ENCODE data around the gene PINLYP.
"Not testable (repeated sequence)": the region's sequence is repeated elsewhere in the genome, so short reads cannot be mapped to it uniquely, and the experiment has no call there.

Gene PINLYP

GRCh38 chr19:43575156-43575950 is at the start of gene PINLYP, which contains the start of gene XRCC1:
TSS of gene PINLYP (plus strand) at chr19:43575801. CDS start at chr19:43577192, 1,391 bp downstream.
TSS of gene XRCC1 (minus strand) at chr19:43575527. CDS start at chr19:43575458, 69 bp downstream.
- peak; percentile 98 for DNase-seq

DNA sequence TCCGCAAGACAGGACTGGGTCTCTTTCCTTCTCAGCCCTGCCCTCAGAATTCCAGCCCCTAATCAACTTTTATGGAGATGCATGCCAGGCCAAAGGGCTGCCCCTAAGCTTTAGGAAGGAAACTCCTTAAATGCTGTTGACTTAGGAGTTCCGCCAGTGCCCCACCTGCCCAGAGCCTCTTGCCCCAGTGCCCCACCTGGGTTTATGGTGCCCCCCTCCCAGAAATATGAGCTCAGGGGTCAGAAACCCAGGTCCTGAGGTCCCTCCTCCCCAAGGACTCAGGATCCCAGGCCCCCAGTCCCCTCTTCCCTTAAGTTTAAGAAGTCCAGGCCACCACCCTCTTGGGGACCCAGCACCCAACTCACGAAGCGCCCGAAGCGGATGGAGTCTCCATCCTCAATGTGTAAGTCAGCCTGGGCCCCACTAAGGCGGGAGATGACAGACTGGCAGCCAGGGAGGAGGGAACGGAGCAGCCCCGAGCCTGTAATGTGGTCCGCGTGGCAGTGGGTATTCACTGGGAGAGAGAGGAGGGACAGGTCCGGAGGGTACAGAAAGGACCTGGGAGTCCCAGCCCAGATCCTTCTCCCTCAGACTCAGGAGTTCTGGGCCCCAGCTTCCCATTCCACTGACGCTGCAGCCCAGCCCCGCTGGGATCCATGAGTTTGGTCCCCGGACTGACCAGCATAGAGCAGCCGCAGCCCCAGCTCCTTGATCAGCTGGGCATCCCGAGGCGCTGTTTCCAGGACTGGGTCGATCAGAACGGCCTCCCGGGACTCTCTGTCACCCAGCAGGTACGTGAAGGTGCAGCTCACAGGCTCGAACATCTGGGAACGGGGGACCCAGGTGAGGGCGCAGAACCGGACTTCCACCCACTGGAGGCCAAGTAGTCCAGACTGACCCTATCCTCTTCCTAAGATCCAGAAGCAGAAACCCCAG is 49.5 kb upstream of the PINLYP start:
- peak; percentile 40 for DNase-seq

DNA sequence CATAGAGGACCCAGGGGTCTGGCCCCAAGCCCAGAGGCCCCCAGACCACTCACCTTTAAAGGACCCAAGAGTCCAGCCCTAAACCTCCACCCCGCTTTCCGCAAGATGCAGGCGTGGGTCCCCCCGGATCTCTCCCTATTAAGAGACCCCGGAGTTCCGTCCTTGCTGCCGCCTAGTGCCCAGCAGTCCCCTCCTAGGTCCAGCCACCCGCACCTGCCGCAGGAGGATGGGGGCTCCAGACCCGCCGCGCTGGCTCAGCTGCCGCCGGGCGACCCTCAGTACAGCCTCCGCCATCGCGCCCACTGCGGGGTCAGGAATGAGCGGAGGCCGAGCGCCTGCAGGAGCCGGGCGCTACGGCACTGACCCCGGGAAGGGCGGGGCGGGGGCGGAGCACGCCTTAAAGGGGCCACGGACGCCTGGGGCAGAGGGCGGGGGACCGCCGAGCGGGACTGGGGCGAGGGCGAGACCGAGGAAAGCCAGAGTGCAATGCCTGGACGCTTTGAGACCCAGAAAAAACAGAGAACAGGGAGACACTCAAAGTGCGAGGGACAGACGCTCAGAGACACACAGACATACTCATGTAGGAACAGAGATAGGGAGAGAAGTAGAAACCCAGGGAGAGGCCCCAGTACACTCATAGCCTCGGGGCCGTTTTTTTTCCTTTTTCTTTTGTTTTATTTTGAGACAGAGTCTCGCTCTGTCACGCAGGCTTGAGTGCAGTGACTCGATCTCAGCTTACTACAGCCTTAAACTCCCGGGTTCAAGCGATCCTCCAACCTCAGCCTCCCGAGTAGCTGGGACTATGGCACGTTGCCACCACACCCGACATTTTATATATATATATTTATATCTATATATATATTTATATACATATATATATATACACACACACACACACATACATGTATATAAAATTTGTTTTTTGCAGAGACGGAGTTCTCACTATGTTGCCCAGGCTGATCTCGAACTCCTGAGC is 48.4 kb upstream of the PINLYP start, which contains the start of gene ETHE1:
Gene ETHE1 (minus strand): TSS at position 318 of the 976 bp plus-strand sequence. CDS start 24 bp downstream, at position 294.
- DNase-seq, result peak; percentile 87

GRCh38 chr19:43527860-43528622 is 47.6 kb upstream of the PINLYP start:
- DNase-seq, result peak; percentile 25

- peak; percentile 71 for DNase-seq
Measured at GRCh38 chr19:43532571-43532961, 43.0 kb upstream of the PINLYP start.

- peak; percentile 90 for DNase-seq
Measured at GRCh38 chr19:43532962-43533545, 42.5 kb upstream of the PINLYP start, which contains the start of gene ZNF575. TSS of gene ZNF575 (plus strand) at chr19:43533188. CDS start at chr19:43534423, 1,235 bp downstream.

DNA sequence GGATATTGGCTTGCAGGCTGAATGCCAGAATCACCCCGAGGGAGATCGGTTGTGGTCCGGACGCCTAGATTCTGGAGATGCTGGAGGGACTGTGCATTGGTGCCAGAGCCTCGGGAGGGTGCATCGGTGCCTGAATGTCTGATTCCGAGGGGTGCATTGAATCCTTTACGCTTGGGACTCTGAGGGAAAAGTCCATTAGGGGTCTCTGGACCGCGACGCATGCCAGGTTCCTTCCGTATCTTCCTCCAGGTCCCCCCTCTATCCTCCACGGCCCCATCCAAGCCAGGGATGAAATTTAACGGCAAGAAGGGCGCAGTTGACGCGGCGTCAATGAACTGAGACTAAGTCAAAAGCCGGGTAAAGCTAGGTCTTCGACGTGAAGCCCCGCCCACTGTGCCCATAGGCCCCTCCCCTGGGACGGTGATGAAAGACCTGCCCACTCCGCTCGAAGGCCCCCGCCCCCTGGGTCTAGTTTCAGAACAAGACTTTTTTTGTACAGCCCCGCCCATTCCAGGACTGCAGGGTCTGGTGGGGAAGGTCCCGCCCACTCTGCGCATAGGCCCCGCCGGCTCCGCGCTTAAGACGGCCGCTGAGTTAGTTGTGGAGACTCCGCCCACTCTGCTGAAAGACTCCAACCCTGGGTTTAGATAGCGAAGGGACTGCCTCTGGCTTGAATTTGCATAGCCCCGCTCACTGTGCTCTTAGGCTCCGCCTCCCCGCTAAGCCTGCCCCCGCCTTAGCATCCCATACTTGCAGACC is 41.9 kb upstream of the PINLYP start:
- peak; percentile 99 for DNase-seq

DNA sequence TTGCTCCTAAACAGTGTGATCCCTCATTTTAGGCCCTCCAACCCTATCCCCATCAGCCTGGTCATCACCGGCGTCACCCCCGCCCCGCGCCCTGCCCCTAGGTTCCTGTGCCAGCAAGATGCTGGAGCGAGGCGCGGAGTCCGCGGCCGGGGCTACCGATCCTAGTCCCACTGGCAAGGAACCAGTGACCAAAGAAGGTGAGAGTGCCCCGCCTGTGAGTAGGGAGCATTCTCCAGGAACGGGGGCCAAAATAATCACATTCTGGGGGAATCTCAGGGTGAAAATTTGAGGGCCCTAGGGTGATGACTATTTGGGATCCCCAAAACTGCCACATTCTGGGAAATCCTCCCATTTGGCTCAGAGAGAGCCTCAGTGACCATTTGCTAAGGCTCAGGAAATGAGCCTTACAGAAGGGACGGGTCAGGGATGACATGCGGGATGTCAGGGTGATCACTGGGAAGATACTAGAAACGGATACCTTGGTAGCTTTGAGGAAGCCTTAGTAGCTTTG is 41.2 kb upstream of the PINLYP start:
- no peak for DNase-seq

DNA sequence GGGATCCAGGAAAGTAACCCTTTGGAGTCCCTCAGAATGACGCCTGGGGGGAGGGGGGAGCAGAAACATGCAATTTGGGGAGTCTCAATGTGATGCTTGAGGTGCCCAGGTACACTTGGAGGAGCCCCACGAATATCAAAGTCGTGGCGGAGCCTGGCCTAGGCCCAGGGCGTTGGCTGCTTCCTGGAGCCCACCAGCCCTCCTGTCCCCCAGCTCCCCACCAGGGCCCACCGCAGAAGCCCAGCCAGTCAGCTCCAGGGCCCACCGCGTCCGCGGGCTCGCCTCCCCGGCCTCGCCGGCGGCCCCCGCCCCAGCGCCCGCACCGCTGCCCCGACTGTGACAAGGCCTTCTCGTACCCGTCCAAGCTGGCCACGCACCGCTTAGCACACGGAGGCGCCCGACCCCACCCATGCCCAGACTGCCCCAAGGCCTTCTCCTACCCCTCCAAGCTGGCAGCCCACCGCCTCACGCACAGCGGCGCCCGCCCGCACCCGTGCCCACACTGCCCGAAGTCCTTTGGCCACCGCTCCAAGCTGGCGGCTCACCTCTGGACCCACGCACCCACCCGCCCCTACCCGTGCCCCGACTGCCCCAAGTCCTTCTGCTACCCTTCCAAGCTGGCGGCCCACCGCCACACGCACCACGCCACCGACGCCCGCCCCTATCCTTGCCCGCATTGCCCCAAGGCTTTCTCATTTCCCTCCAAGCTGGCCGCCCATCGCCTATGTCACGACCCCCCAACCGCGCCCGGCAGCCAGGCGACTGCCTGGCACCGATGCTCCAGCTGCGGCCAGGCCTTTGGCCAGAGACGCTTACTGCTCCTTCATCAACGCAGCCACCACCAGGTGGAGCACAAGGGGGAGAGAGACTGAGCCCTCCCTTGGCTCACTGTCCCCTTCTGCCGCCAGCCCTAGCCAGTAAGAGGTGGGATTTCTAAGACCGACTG is 40.5 kb upstream of the PINLYP start:
- DNase-seq, result peak; percentile 34

DNA sequence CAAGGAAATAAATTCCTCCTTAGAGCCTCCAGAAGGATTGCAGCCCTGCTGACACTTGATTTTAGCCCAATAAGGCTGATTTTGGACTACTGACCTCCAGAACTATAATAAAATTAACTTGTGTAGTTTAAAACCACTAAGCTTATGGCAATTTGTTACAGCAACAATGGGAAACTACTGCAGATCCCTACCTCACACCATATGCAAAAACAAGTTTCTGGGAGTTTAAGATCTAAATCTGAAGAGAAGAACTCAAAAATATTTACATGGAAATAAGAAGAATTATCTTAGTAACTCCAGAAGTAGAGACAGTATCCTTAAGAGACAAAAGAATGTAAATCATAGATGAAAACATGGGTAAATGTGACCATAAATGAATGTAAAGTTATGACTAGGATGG is 36.7 kb upstream of the PINLYP start:
- no peak for DNase-seq

DNA sequence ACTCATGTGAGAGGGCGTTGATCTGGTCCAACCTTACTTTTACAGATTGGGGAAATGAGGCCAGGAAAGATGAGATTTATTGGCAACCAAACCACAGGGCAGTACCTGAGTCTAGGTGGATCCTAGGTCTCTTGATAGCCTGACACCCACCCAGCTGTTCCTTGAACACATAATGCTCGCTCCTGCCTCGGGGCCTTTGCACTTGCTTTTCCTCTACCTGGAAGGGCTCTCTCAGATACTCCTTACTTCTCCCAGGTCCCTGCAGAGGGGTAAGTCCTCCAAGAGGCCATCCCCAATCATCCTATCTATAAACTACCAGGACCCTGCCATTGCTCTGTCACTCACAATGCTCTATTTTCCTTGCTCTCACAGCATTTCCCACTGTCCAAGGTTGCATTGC is 35.2 kb upstream of the PINLYP start:
- no peak for DNase-seq

GRCh38 chr19:43541920-43542650 is 33.5 kb upstream of the PINLYP start:
- no peak for DNase-seq

DNA sequence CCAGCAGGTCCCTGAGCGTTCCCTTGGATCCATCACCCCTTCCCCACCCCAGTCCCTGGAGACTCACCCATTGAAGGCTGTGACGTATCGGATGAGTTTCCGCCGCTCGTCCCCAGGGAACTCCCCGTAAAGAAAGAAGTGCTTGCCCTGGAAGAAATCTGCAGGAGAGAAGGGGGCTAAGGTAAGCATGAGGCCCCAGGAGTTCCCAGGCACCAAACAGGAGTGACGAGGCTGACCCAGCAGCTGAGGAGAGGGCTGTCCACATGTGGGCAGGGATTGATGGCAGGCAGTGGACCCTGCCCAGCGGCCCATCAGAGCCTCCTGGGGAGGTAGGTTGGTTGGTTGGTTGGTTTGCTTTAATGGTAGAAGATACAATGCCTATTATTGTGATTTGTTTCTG is 31.5 kb upstream of the PINLYP start:
- no peak for DNase-seq

GRCh38 chr19:43545276-43545675 is 30.3 kb upstream of the PINLYP start:
- no peak for DNase-seq

DNA sequence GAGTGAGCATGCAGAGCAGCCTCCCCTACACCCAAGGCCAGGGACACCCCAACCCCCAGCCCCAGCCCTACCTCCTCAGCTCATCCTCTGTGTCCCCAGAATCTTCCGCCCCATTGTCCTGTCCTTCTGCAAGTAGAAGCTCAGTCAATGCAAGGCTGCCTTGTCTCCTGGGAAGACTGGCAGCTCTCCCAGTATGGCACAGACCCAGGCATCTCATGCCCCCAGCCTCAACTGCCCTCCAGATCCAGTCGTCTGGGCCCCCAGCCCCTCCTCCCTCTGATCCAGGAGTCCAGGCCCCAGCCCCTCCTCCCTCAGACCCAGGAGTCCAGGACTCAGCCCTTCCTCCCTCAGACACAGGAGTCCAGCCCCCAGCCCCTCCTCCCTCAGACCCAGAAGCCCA is 29.6 kb upstream of the PINLYP start:
- DNase-seq, result no peak

GRCh38 chr19:43546581-43546980 is 29.0 kb upstream of the PINLYP start:
- DNase-seq, result no peak

DNA sequence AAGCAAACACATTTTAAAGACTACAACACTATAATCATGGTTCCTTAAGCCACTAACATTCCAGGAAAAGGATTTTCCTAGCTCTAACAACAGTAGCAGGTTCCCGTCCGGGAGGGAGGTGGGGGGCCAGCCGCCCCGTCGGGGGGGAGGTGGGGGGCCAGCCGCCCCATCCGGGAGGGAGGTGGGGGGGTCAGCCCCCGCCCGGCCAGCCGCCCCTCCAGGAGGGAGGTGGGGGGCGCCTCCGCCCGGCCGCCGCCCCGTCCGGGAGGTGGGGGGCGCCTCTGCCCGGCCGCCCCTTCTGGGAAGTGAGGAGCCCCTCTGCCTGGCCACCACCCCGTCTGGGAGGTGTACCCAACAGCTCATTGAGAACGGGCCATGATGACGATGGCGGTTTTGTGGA is 27.7 kb upstream of the PINLYP start:
- not testable (repeated sequence) for DNase-seq

DNA sequence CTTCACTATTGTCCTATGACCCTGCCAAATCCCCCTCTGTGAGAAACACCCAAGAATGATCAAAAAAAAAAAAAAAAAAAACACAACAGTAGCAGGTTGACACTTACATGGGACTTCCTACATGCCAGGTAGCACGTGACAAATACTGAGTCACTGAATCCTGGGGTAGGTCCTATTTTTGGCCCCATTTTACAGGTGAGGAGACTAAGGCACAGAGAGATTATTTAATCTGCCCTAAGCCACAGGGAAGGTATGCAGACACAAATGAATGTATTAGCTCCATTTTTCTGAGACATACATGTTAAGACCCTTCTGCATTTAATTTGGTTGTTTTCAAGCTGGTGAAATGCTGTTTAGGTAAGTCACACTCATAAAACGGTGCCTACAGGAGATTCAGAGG is 26.9 kb upstream of the PINLYP start:
- DNase-seq, result no peak

Data from activated CD4-positive, alpha-beta T cell treated with anti-CD3 and anti-CD28 coated beads, Interleukin-10, Interleukin-2, amounts not matched to agents 100 ng/mL and 50 ng/mL, durations not matched to agents 16 hours and 8 hours (primary cell).